SK-N-SH (cell line): Measurements from ENCODE around the gene SINHCAF. TPM values are rescaled to one million over a fixed set of nuclear protein-coding genes. Genes with fewer than 3 reads are reported as not detected.
"Not testable (repeated sequence)": the region's sequence is repeated elsewhere in the genome, so short reads cannot be mapped to it uniquely, and the experiment has no call there.

Source experiments
- CTCF ChIA-PET: fragments of 300-600, 350-600 bp; formaldehyde crosslinking; extraction: SDS; loops from one replicate; lab custom pipeline; 2021; lab: Yijun Ruan, JAX
- POLR2A ChIA-PET: fragments of 350-600 bp; sonication (Branson Sonifier 250); formaldehyde crosslinking; extraction: SDS; loops from one replicate; lab custom pipeline; 2020; ENCODE audit warnings: antibody characterized with exemption, inconsistent platforms; lab: Yijun Ruan, JAX
- DNase-seq: peaks from one replicate; pipeline ENCODE4 v3.0.0; 2012
- H2AFZ ChIP-seq: fragments of 200-600 bp; sonication (generic); 2 replicates; pipeline ENCODE4 v1.8.1; 2016; ENCODE audit warnings: antibody characterized with exemption, mild to moderate bottlenecking, low read depth
- H3F3A ChIP-seq: fragments of 200-600 bp; sonication (generic); replicated peaks from 2 replicates; pipeline ENCODE3; 2016; ENCODE audit warnings: antibody characterized with exemption, mild to moderate bottlenecking; ENCODE audit not compliant: insufficient read depth
- H3K27ac ChIP-seq, 2 experiments: fragments of 200-500 bp in 1 of 2; fragments of 200-600 bp in 1 of 2; sonication (Bioruptor generic) in 1 of 2; sonication (generic), shearing (Covaris generic) in 1 of 2; 2 replicates each; pipeline versions ENCODE4 v1.5.1 to v1.6.1; 2014 to 2016; ENCODE audit warnings: low read depth in 2 of 2, inconsistent platforms in 1 of 2, low read length in 1 of 2, mild to moderate bottlenecking in 1 of 2, mixed read lengths in 1 of 2
- H3K27me3 ChIP-seq: fragments of 200-600 bp; sonication (generic), shearing (Covaris generic); 2 replicates; pipeline ENCODE4 v1.6.1; 2016; ENCODE audit warnings: mixed run types; ENCODE audit not compliant: insufficient read depth
- H3K36me3 ChIP-seq, 2 experiments: fragments of 200-500 bp in 1 of 2; fragments of 200-600 bp in 1 of 2; sonication (Bioruptor generic) in 1 of 2; sonication (generic) in 1 of 2; replicated peaks in 1 of 2; 2 replicates each; pipeline versions ENCODE3 to v1.5.1; 2014 to 2016; ENCODE audit warnings: low read length in 1 of 2, mild to moderate bottlenecking in 1 of 2; ENCODE audit not compliant: insufficient read depth in 2 of 2, control insufficient read depth in 1 of 2
- H3K4me1 ChIP-seq, 2 experiments: fragments of 200-500 bp in 1 of 2; fragments of 200-600 bp in 1 of 2; sonication (Bioruptor generic) in 1 of 2; sonication (generic), shearing (Covaris generic) in 1 of 2; 2 replicates each; pipeline versions ENCODE4 v1.5.1 to v1.6.1; 2014 to 2016; ENCODE audit warnings: low read depth in 1 of 2, low read length in 1 of 2, mixed run types in 1 of 2; ENCODE audit not compliant: insufficient read depth in 2 of 2, control insufficient read depth in 1 of 2
- H3K4me2 ChIP-seq: fragments of 200-600 bp; sonication (generic), shearing (Covaris generic); 2 replicates; pipeline ENCODE4 v1.6.1; 2017; ENCODE audit warnings: mixed run types
- H3K4me3 ChIP-seq, 2 experiments: fragments of 200-500 bp in 1 of 2; fragments of 200-600 bp in 1 of 2; sonication (Bioruptor generic) in 1 of 2; sonication (generic), shearing (Covaris generic) in 1 of 2; 2 replicates each; pipeline versions ENCODE4 v1.5.1 to v1.8.1; 2014 to 2016; ENCODE audit warnings: low read depth in 2 of 2, inconsistent platforms in 1 of 2, low read length in 1 of 2, mild to moderate bottlenecking in 1 of 2, mixed read lengths in 1 of 2, moderate library complexity in 1 of 2
- H3K79me2 ChIP-seq: fragments of 200-600 bp; sonication (generic); 2 replicates; pipeline ENCODE4 v1.8.1; 2017; ENCODE audit warnings: mild to moderate bottlenecking; ENCODE audit not compliant: insufficient read depth
- H3K9ac ChIP-seq: fragments of 200-600 bp; sonication (generic); 2 replicates; pipeline ENCODE4 v1.6.1; 2017; ENCODE audit warnings: mixed run types
- H3K9me2 ChIP-seq: fragments of 200-600 bp; sonication (generic); 2 replicates; pipeline ENCODE4 v1.6.1; 2017; ENCODE audit warnings: mixed run types
- H3K9me3 ChIP-seq: fragments of 200-600 bp; sonication (generic); 2 replicates; pipeline ENCODE4 v1.6.1; 2017; ENCODE audit warnings: mixed run types, mild to moderate bottlenecking, moderate library complexity
- H4K20me1 ChIP-seq: fragments of 200-600 bp; sonication (generic); 2 replicates; pipeline ENCODE4 v1.6.1; 2017; ENCODE audit warnings: mild to moderate bottlenecking, mixed run types; ENCODE audit not compliant: insufficient read depth
- CHD2 ChIP-seq: fragments of 150-350 bp; IDR thresholded peaks from 2 replicates; pipeline ENCODE4 v1.6.1; 2018; ENCODE audit warnings: low read length; ENCODE audit not compliant: partially characterized antibody
- CTCF ChIP-seq: fragments of 200-600 bp; sonication (generic); IDR thresholded peaks from 2 replicates; pipeline ENCODE4 v1.6.1; 2017; ENCODE audit warnings: antibody characterized with exemption, mild to moderate bottlenecking, moderate library complexity
- ELF1 ChIP-seq: IDR thresholded peaks from 2 replicates; pipeline ENCODE4 v1.4.0; 2012
- EZH2phosphoT487 ChIP-seq: fragments of 200-600 bp; sonication (generic); IDR thresholded peaks from 2 replicates; pipeline ENCODE4 v1.6.1; 2017; ENCODE audit warnings: low read depth, mixed run types, mild to moderate bottlenecking, antibody characterized with exemption, moderate library complexity, borderline replicate concordance
- FOXM1 ChIP-seq: IDR thresholded peaks from 2 replicates; pipeline ENCODE4 v1.4.0; 2012; ENCODE audit warnings: low read depth, mild to moderate bottlenecking
- GABPA ChIP-seq: IDR thresholded peaks from 2 replicates; pipeline ENCODE4 v1.4.0; 2012; ENCODE audit warnings: low read depth, mild to moderate bottlenecking
- GATA2 ChIP-seq: sonication (generic); formaldehyde crosslinking; IDR thresholded peaks from 2 replicates; pipeline ENCODE4 v1.5.0; 2020; ENCODE audit warnings: mild to moderate bottlenecking, missing genetic modification reagents
- MAX ChIP-seq: IDR thresholded peaks from 2 replicates; pipeline ENCODE4 v1.4.0; 2012; ENCODE audit warnings: low read depth
- MEF2A ChIP-seq: IDR thresholded peaks from 2 replicates; pipeline ENCODE4 v1.4.0; 2012; ENCODE audit warnings: low read depth, borderline replicate concordance
- MXI1 ChIP-seq: IDR thresholded peaks from 2 replicates; pipeline ENCODE4 v1.6.1; 2012; ENCODE audit warnings: mild to moderate bottlenecking, low read depth, low read length, improper control_type of control experiment
- NFIC ChIP-seq: IDR thresholded peaks from 2 replicates; pipeline ENCODE4 v1.4.0; 2012; ENCODE audit warnings: borderline replicate concordance
- NRF1 ChIP-seq: IDR thresholded peaks from 2 replicates; pipeline ENCODE4 v1.6.1; 2012; ENCODE audit warnings: low read depth, mild to moderate bottlenecking, low read length
- PBX3 ChIP-seq: IDR thresholded peaks from 2 replicates; pipeline ENCODE4; 2012
- POLR2AphosphoS5 ChIP-seq: IDR thresholded peaks from 2 replicates; pipeline ENCODE4 v1.6.1; 2012; ENCODE audit warnings: low read depth, low read length
- RAD21 ChIP-seq: IDR thresholded peaks from 2 replicates; pipeline ENCODE4 v1.6.1; 2012; ENCODE audit warnings: mild to moderate bottlenecking, low read length
- RCOR1 ChIP-seq: fragments of 150-350 bp; IDR thresholded peaks from 2 replicates; pipeline ENCODE4 v1.6.1; 2017; ENCODE audit warnings: antibody characterized with exemption, low read length
- SMC3 ChIP-seq: IDR thresholded peaks from 2 replicates; pipeline ENCODE4 v1.6.1; 2012; ENCODE audit warnings: low read depth, low read length, improper control_type of control experiment
- TAF1 ChIP-seq: IDR thresholded peaks from 2 replicates; pipeline ENCODE4 v1.6.1; 2012; ENCODE audit warnings: low read depth, mild to moderate bottlenecking, low read length, moderate library complexity, borderline replicate concordance
- USF1 ChIP-seq: IDR thresholded peaks from 2 replicates; pipeline ENCODE4 v1.4.0; 2012; ENCODE audit warnings: low read depth, borderline replicate concordance
- YY1 ChIP-seq: IDR thresholded peaks from 2 replicates; pipeline ENCODE4 v1.4.0; 2012; ENCODE audit warnings: low read depth, mild to moderate bottlenecking
- WGBS: methylation state at CpG from one replicate; pipeline ENCODE4 v1.1.6; 2017; ENCODE audit warnings: low lambda C conversion rate; 5-methylcytosine and 5-hydroxymethylcytosine counted together
- polyA plus RNA-seq, 3 experiments: library from polyadenylated mRNA; depleted of rRNA; stranded (reverse); fragments of >200 nt; gene quantifications; 2 replicates each; pipeline ENCODE4 v1.2.3, GENCODE V29; 2012
- TF ChIP-seq, protein P1 (sequence below): IDR thresholded peaks from 2 replicates; pipeline ENCODE4 v1.6.1; 2012; ENCODE audit warnings: mild to moderate bottlenecking, low read depth, low read length, moderate library complexity

Gene SINHCAF
- polyA plus RNA-seq, 1 of the 3 experiments (the other 2 are of a cell fraction), result 22.2 TPM

- CTCF ChIA-PET, result interaction anchor here (0.6 to 7.8 kb wide), 28 partner anchors 9 to 395 kb away, joined by 3 to 55 read pairs (median 4); no protein-coding TSS in a partner anchor
- H3K4me2 ChIP-seq, result peak overlapping the region; percentile 69
- H3K4me1 ChIP-seq, result peaks cover 0 to 18% of the 10 kb centered on the region in 2 experiments; a peak in 2 of 4 replicates
- no peaks in the 10 kb centered on the region; the same call in 1 of the 2 replicates for H3K27me3 ChIP-seq
- POLR2A ChIA-PET, result no interaction called here
- TF ChIP-seq CHD2 (peak; percentile 42), MAX (no peak), FOXM1 (no peak), PBX3 (no peak), ELF1 (no peak), GABPA (no peak), MEF2A (no peak), TAF1 (no peak), RCOR1 (0 out of 2 replicates have a peak, but pooled peaks have one; percentile 46), SMC3 (peak; percentile 79), NFIC (no peak), EZH2phosphoT487 (no peak), CTCF (peak; percentile 77), POLR2AphosphoS5 (no peak), GATA2 (CRISPR knock-in tag) (no peak), NRF1 (no peak; the same call in 1 of the 2 replicates), YY1 (no peak), USF1 (no peak), RAD21 (peak; percentile 85), MXI1 (no peak)
- TF ChIP-seq, protein P1, sequence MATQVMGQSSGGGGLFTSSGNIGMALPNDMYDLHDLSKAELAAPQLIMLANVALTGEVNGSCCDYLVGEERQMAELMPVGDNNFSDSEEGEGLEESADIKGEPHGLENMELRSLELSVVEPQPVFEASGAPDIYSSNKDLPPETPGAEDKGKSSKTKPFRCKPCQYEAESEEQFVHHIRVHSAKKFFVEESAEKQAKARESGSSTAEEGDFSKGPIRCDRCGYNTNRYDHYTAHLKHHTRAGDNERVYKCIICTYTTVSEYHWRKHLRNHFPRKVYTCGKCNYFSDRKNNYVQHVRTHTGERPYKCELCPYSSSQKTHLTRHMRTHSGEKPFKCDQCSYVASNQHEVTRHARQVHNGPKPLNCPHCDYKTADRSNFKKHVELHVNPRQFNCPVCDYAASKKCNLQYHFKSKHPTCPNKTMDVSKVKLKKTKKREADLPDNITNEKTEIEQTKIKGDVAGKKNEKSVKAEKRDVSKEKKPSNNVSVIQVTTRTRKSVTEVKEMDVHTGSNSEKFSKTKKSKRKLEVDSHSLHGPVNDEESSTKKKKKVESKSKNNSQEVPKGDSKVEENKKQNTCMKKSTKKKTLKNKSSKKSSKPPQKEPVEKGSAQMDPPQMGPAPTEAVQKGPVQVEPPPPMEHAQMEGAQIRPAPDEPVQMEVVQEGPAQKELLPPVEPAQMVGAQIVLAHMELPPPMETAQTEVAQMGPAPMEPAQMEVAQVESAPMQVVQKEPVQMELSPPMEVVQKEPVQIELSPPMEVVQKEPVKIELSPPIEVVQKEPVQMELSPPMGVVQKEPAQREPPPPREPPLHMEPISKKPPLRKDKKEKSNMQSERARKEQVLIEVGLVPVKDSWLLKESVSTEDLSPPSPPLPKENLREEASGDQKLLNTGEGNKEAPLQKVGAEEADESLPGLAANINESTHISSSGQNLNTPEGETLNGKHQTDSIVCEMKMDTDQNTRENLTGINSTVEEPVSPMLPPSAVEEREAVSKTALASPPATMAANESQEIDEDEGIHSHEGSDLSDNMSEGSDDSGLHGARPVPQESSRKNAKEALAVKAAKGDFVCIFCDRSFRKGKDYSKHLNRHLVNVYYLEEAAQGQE, result no peak
- H3K27ac ChIP-seq, result no peak overlapping the region
- 17% methylated on average over 11 of the region's 11 CpGs for WGBS
- H3K36me3 ChIP-seq, result no peaks in the 10 kb centered on the region
- no peak overlapping the region for H3K9ac ChIP-seq
- H3F3A ChIP-seq, result no peaks in the 10 kb centered on the region
- H3K79me2 ChIP-seq, result no peaks in the 10 kb centered on the region
- DNase-seq, result peak; percentile 76
- no peaks in the 10 kb centered on the region for H3K9me2 ChIP-seq
- H3K9me3 ChIP-seq, result no peaks in the 10 kb centered on the region
- H4K20me1 ChIP-seq, result no peaks in the 10 kb centered on the region
- peak overlapping the region in 1 of 2 experiments; percentile 40; a peak in 2 of 4 replicates for H3K4me3 ChIP-seq
- H2AFZ ChIP-seq, result no peak overlapping the region
Measured at GRCh38 chr12:31238764-31239387, 87.1 kb downstream of the SINHCAF start.

DNA sequence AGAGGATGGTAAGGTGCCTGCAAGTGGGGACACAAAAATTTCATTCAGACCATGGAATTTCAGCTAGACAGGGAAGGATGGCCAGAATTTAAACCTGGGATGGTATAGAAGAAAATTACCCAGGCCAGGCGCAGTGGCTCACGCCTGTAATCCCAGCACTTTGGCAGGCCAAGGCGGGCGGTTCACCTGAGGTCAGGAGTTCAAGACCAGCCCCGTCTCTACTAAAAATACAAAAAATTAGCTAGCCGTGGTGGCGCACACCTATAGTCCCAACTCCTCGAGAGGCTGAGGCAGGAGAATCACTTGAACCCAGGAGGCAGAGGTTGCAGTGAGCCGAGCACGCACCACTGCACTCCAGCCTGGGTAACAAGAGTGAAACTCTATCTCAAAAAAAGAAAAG lies 87.6 kb downstream of the SINHCAF start:
- H3F3A ChIP-seq, H4K20me1 ChIP-seq, H3K36me3 ChIP-seq, H3K27me3 ChIP-seq, H3K79me2 ChIP-seq, DNase-seq, H2AFZ ChIP-seq, H3K9ac ChIP-seq, H3K9me2 ChIP-seq, H3K9me3 ChIP-seq, H3K27ac ChIP-seq, POLR2A ChIA-PET: not testable (repeated sequence)
- peak overlapping the region in 1 of 2 experiments; percentile 40; a peak in 1 of 4 replicates for H3K4me3 ChIP-seq
- H3K4me2 ChIP-seq, result peak overlapping the region; percentile 69
- peaks cover 0 to 18% of the 10 kb centered on the region in 2 experiments; a peak in 2 of 4 replicates for H3K4me1 ChIP-seq
- WGBS, result 55% methylated on average over 10 of the region's 10 CpGs
- CTCF ChIA-PET, result interaction anchor here (0.6 to 7.8 kb wide), 19 partner anchors 10 to 391 kb away, joined by 3 to 55 read pairs (median 6); no protein-coding TSS in a partner anchor
